ENCODE measurements around the gene FAM3B.

FAM3B gene

GRCh38 chr21:41337515-41337914 is 20.9 kb downstream of the FAM3B start:
- H3K9ac ChIP-seq (ENCODE audit: low read depth, low read length) = no peak overlapping the region
- H3K27ac ChIP-seq (ENCODE audit: low read depth, low read length) = no peak overlapping the region
- no peaks in the 10 kb centered on the region for H3K4me1 ChIP-seq (ENCODE audit: control insufficient read depth, insufficient read depth, low read length)
- no peaks in the 10 kb centered on the region for H3K27me3 ChIP-seq (ENCODE audit: control insufficient read depth, insufficient read depth, low read length)
- no peaks in the 10 kb centered on the region for H3K36me3 ChIP-seq (ENCODE audit: control insufficient read depth, insufficient read depth, low read length)
- H3K4me3 ChIP-seq (ENCODE audit: low read depth, low read length) = no peak overlapping the region
- H3K9me3 ChIP-seq (ENCODE audit: control insufficient read depth, insufficient read depth, low read length) = peaks cover 21% of the 10 kb centered on the region

GRCh38 chr21:41338455-41338854 is 21.9 kb downstream of the FAM3B start:
- Histone ChIP-seq H3K9ac (ENCODE audit: low read depth, low read length) (no peak overlapping the region), H3K36me3 (ENCODE audit: control insufficient read depth, insufficient read depth, low read length) (no peaks in the 10 kb centered on the region), H3K4me1 (ENCODE audit: control insufficient read depth, insufficient read depth, low read length) (no peaks in the 10 kb centered on the region), H3K27me3 (ENCODE audit: control insufficient read depth, insufficient read depth, low read length) (no peaks in the 10 kb centered on the region), H3K27ac (ENCODE audit: low read depth, low read length) (no peak overlapping the region), H3K4me3 (ENCODE audit: low read depth, low read length) (no peak overlapping the region), H3K9me3 (ENCODE audit: control insufficient read depth, insufficient read depth, low read length) (peaks cover 17% of the 10 kb centered on the region)

DNA sequence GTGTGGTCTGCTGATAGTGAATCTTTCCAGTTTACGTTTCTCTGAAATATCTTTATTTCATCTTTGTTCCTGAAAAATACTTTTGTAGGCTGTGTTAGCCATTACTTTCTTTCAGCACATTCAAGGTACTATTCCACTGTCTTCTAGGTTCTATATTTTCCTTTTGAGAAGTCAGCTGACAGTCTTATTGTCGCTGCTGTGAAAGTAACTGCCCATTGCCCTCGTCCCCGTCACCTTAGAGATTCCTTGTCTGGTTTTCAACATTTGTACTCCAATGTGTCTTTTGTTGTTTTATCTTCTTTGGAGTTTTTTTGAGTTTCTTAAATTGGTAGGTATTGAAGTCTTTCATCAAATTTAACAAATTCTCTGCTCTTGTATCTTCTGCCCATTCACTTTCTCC is 25.4 kb downstream of the FAM3B start:
- no peak overlapping the region for H3K4me3 ChIP-seq (ENCODE audit: low read depth, low read length)
- no peaks in the 10 kb centered on the region for H3K27me3 ChIP-seq (ENCODE audit: control insufficient read depth, insufficient read depth, low read length)
- H3K4me1 ChIP-seq (ENCODE audit: control insufficient read depth, insufficient read depth, low read length) = no peaks in the 10 kb centered on the region
- peaks cover 5% of the 10 kb centered on the region; the same call in 1 of the 2 replicates for H3K9me3 ChIP-seq (ENCODE audit: control insufficient read depth, insufficient read depth, low read length)
- no peak overlapping the region for H3K27ac ChIP-seq (ENCODE audit: low read depth, low read length)
- no peak overlapping the region for H3K9ac ChIP-seq (ENCODE audit: low read depth, low read length)
- no peaks in the 10 kb centered on the region for H3K36me3 ChIP-seq (ENCODE audit: control insufficient read depth, insufficient read depth, low read length)

GRCh38 chr21:41344146-41344545 is 27.5 kb downstream of the FAM3B start:
- H3K27ac ChIP-seq (ENCODE audit: low read depth, low read length) = no peak overlapping the region
- H3K4me3 ChIP-seq (ENCODE audit: low read depth, low read length) = no peak overlapping the region

DNA sequence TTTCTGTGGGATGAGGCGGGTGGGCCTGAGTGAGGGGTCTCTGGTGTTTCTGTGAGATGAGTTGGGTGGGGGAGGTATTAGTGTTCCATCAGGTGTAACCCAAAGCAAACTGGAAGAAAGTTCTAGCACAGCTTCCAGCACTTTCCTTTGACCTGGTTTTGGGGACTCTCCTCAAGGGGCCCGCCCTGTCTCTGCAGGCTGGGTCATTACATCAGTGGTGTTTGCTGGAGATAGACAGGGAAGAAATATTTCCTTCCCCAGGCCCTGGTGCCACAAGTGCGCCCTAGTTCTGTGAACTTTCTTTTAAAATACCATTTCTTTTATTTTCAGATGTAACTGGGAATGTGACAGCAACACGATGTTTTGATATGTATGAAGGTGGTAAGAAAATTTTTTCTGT is 28.8 kb downstream of the FAM3B start:
- Histone ChIP-seq H3K27me3 (ENCODE audit: control insufficient read depth, insufficient read depth, low read length) (no peaks in the 10 kb centered on the region), H3K4me1 (ENCODE audit: control insufficient read depth, insufficient read depth, low read length) (no peaks in the 10 kb centered on the region), H3K9ac (ENCODE audit: low read depth, low read length) (no peak overlapping the region), H3K9me3 (ENCODE audit: control insufficient read depth, insufficient read depth, low read length) (peaks cover 5% of the 10 kb centered on the region; the same call in 1 of the 2 replicates), H3K27ac (ENCODE audit: low read depth, low read length) (no peak overlapping the region), H3K4me3 (ENCODE audit: low read depth, low read length) (no peak overlapping the region), H3K36me3 (ENCODE audit: control insufficient read depth, insufficient read depth, low read length) (no peaks in the 10 kb centered on the region)

More at GRCh38 chr21:41344146-41344545, 27.5 kb downstream of the FAM3B start:
- Histone ChIP-seq H3K9ac (ENCODE audit: low read depth, low read length) (no peak overlapping the region), H3K27me3 (ENCODE audit: control insufficient read depth, insufficient read depth, low read length) (no peaks in the 10 kb centered on the region), H3K9me3 (ENCODE audit: control insufficient read depth, insufficient read depth, low read length) (peaks cover 5% of the 10 kb centered on the region; the same call in 1 of the 2 replicates), H3K36me3 (ENCODE audit: control insufficient read depth, insufficient read depth, low read length) (no peaks in the 10 kb centered on the region), H3K4me1 (ENCODE audit: control insufficient read depth, insufficient read depth, low read length) (no peaks in the 10 kb centered on the region)

GRCh38 chr21:41345934-41346685 is 29.5 kb downstream of the FAM3B start:
- Histone ChIP-seq H3K4me3 (ENCODE audit: low read depth, low read length) (no peak overlapping the region), H3K9me3 (ENCODE audit: control insufficient read depth, insufficient read depth, low read length) (peaks cover 5% of the 10 kb centered on the region; the same call in 1 of the 2 replicates), H3K4me1 (ENCODE audit: control insufficient read depth, insufficient read depth, low read length) (no peaks in the 10 kb centered on the region), H3K27ac (ENCODE audit: low read depth, low read length) (no peak overlapping the region), H3K9ac (ENCODE audit: low read depth, low read length) (no peak overlapping the region), H3K36me3 (ENCODE audit: control insufficient read depth, insufficient read depth, low read length) (no peaks in the 10 kb centered on the region), H3K27me3 (ENCODE audit: control insufficient read depth, insufficient read depth, low read length) (no peaks in the 10 kb centered on the region)

- no peaks in the 10 kb centered on the region for H3K36me3 ChIP-seq (ENCODE audit: control insufficient read depth, insufficient read depth, low read length)
- no peak overlapping the region for H3K4me3 ChIP-seq (ENCODE audit: low read depth, low read length)
- H3K9me3 ChIP-seq (ENCODE audit: control insufficient read depth, insufficient read depth, low read length) = peaks cover 5% of the 10 kb centered on the region; the same call in 1 of the 2 replicates
- H3K4me1 ChIP-seq (ENCODE audit: control insufficient read depth, insufficient read depth, low read length) = no peaks in the 10 kb centered on the region
- no peak overlapping the region for H3K9ac ChIP-seq (ENCODE audit: low read depth, low read length)
- no peaks in the 10 kb centered on the region for H3K27me3 ChIP-seq (ENCODE audit: control insufficient read depth, insufficient read depth, low read length)
- H3K27ac ChIP-seq (ENCODE audit: low read depth, low read length) = no peak overlapping the region
These were observed 30.2 kb downstream of the FAM3B start for GRCh38 chr21:41346758-41347157.

- no peaks in the 10 kb centered on the region for H3K36me3 ChIP-seq (ENCODE audit: control insufficient read depth, insufficient read depth, low read length)
- H3K9ac ChIP-seq (ENCODE audit: low read depth, low read length) = no peak overlapping the region
- no peaks in the 10 kb centered on the region for H3K9me3 ChIP-seq (ENCODE audit: control insufficient read depth, insufficient read depth, low read length)
- H3K4me1 ChIP-seq (ENCODE audit: control insufficient read depth, insufficient read depth, low read length) = no peaks in the 10 kb centered on the region
- H3K27ac ChIP-seq (ENCODE audit: low read depth, low read length) = no peak overlapping the region
- no peaks in the 10 kb centered on the region for H3K27me3 ChIP-seq (ENCODE audit: control insufficient read depth, insufficient read depth, low read length)
- H3K4me3 ChIP-seq (ENCODE audit: low read depth, low read length) = no peak overlapping the region
These were observed 31.8 kb downstream of the FAM3B start for GRCh38 chr21:41348434-41348833.

- Histone ChIP-seq H3K4me1 (ENCODE audit: control insufficient read depth, insufficient read depth, low read length) (no peaks in the 10 kb centered on the region), H3K27ac (ENCODE audit: low read depth, low read length) (no peak overlapping the region), H3K9me3 (ENCODE audit: control insufficient read depth, insufficient read depth, low read length) (no peaks in the 10 kb centered on the region), H3K4me3 (ENCODE audit: low read depth, low read length) (no peak overlapping the region), H3K27me3 (ENCODE audit: control insufficient read depth, insufficient read depth, low read length) (no peaks in the 10 kb centered on the region), H3K36me3 (ENCODE audit: control insufficient read depth, insufficient read depth, low read length) (no peaks in the 10 kb centered on the region), H3K9ac (ENCODE audit: low read depth, low read length) (no peak overlapping the region)
These were observed 32.5 kb downstream of the FAM3B start for GRCh38 chr21:41349126-41349525.

- Histone ChIP-seq H3K4me1 (ENCODE audit: control insufficient read depth, insufficient read depth, low read length) (no peaks in the 10 kb centered on the region), H3K36me3 (ENCODE audit: control insufficient read depth, insufficient read depth, low read length) (no peaks in the 10 kb centered on the region), H3K4me3 (ENCODE audit: low read depth, low read length) (no peak overlapping the region), H3K27ac (ENCODE audit: low read depth, low read length) (no peak overlapping the region), H3K27me3 (ENCODE audit: control insufficient read depth, insufficient read depth, low read length) (no peaks in the 10 kb centered on the region), H3K9ac (ENCODE audit: low read depth, low read length) (no peak overlapping the region), H3K9me3 (ENCODE audit: control insufficient read depth, insufficient read depth, low read length) (no peaks in the 10 kb centered on the region)
These were observed 33.2 kb downstream of the FAM3B start for GRCh38 chr21:41349619-41350390.
